ELR (cell line): ENCODE measurements around the gene CDH13.

Experiments used
- DNase-seq: peaks from one replicate; pipeline ENCODE4 v3.0.0-alpha.2; 2015; ENCODE audit warnings: low read depth

CDH13 gene

GRCh38 chr16:83513008-83513755 lies 886.4 kb downstream of the CDH13 start:
- DNase-seq: peak; percentile 87

GRCh38 chr16:83515395-83515794 lies 888.6 kb downstream of the CDH13 start:
- no peak for DNase-seq

DNA sequence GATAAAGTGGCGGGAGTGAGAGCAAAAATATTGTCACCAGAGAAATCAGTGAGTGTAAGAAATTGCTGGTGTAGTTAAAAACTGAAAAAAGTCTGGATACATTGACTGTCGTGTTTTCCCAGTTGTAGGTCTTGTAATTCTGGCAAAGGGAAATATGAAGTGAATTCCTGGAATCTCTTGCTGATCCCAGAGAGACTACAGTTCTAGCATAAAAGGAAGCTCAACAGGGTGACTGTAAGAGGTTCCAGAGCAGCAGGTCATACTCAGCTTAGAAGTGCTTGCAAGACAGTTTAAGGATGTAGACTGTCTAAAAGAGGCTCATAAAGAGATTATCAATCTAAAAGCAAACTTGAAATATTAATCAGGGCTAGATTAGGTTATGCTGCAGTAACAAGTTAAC lies 890.2 kb downstream of the CDH13 start:
- no peak for DNase-seq

GRCh38 chr16:83517398-83517797 lies 890.6 kb downstream of the CDH13 start:
- no peak for DNase-seq

DNA sequence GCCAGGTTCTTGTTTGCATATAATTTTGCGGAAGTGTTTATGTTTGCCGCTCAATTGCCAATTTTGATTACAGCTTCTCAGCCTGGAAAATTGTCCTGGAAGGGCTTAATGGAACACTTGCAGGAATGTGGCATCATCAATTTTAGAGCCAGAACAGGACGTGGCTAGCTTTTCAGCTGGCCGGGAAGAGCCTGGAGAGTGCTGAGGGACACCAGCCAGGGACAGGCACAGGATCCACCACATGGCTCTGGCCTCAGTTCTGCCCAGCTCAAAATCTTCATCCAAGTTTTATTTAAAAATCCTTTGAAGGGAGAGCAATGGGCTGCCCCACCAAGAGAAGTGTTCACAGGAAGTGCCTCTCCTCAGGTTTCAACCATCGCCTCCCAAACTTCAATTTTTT lies 893.8 kb downstream of the CDH13 start:
- no peak for DNase-seq

GRCh38 chr16:83530293-83530692 lies 903.5 kb downstream of the CDH13 start:
- peak; percentile 78 for DNase-seq

DNA sequence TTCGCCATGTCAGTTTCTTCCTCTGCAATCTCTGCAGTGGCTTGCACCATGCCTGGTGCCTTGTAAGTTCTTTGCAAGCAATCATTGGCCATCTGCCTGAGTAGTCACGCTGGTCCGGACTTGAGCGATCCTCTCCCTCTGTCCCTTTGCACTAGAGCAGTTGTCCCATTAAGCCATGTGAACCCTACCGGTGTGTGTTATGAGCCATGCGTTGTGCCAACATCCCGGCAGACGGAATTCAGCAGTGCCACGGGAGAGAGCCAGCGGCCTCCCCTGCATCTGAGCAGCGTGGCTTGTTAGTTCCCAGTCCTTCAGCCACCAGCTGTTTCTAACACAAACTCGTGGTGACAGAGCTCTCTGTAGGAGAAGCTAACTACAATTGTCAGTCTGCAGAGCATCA lies 905.9 kb downstream of the CDH13 start:
- no peak for DNase-seq

DNA sequence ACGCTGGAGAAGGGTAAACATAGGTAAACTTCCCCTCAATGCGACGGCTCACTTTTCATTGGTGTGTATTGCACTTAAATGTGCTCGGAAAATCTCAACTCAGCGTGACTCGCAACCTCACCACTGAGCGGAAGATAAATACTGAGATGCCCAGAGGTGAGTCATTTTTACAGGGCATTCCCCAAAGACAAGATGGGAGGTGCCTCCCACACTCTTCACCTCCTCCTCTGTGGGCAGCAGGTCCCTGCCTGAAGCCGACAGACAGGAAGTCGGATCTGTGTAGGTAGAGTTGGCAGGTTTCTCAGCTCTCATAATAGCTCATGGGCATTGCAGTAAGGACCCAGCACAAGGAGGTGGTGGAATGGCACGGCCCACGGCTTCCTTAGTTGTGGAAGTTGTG lies 906.4 kb downstream of the CDH13 start:
- DNase-seq: peak; percentile 86

DNA sequence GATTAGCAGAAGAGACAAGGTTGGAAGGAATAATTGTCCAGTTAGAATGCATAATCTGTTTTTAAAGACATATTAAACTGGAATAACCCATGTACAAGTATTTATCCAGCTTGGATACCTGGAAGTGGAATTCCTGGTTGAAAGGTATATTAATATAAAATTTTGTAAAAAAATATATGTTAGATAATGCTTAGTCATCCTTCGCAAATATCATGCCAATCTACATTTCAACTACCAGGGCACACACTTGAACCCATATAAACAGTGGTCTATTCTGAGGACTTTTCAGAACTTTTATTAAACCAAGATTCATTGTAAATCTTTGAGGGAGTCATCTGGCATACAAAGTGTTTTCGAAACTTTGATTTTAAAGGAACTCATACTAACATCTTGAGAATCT lies 911.9 kb downstream of the CDH13 start:
- no peak for DNase-seq

- peak; percentile 48 for DNase-seq
Observed at GRCh38 chr16:83539736-83540490, 913.1 kb downstream of the CDH13 start.

GRCh38 chr16:83541231-83541630 lies 914.5 kb downstream of the CDH13 start:
- DNase-seq: peak; percentile 5

- no peak for DNase-seq
Observed at GRCh38 chr16:83542491-83542890, 915.7 kb downstream of the CDH13 start.

DNA sequence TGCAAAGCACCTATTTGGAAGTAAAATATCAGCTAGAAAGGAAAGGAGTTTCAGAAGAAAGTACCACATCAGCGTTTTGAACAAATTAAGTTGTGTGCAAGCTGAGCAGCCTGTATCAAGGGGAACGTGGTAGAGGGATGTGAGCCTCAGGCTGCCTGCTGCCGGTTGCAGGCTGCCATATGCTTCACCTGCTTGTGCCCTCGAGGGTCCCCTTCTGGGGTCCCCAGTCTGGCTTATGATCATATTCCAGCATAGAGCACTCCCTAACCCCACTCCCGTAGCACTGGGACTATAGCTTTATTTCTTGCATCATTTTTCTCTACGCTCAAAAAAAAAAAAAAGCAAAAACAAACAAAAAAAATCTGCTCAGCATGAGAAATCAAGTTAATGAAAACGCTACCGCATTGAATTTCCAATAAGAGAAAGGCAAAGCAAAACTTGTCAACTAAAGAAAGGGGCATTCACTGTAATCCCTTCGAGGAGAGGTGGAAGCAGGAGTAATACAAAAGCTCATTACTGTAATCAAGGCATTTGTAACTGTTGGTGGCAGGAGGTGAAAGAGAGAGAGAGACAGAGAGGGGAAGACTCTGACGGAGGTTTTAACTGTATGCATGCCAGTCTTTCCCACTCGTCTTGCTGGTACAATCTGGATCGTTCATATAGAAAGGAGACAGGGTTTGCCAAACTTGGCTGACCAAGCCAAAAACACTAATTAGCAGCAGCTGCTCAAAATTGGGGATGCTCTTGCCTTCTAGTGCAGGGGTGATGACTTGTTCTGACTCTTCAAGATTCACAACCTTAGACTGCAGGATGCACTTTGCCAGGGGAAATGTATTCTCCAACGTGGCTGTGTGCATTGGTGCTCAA lies 922.8 kb downstream of the CDH13 start:
- no peak for DNase-seq

GRCh38 chr16:83550183-83550569 lies 923.4 kb downstream of the CDH13 start:
- no peak for DNase-seq

DNA sequence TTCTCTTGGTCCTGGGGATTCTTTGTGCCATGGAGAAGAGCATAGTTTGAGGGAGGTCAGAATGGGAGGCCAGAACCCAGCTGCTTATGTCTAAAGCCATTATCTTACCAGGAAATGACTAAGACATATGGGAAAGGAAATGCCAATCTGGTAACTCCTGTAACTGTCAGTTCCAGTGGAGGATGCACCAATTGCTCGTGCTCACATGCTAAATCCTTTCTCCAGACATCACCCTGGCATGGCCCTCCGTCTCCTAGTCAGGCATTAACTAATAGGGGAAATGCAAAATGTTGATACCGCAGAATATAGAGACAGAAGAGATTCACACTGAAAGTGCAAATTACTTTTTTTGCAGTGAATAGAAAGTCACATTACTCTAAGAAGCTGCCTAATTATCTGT lies 925.5 kb downstream of the CDH13 start:
- peak; percentile 82 for DNase-seq

GRCh38 chr16:83552930-83553329 lies 926.2 kb downstream of the CDH13 start:
- DNase-seq: no peak

GRCh38 chr16:83554096-83554495 lies 927.3 kb downstream of the CDH13 start:
- DNase-seq: no peak

DNA sequence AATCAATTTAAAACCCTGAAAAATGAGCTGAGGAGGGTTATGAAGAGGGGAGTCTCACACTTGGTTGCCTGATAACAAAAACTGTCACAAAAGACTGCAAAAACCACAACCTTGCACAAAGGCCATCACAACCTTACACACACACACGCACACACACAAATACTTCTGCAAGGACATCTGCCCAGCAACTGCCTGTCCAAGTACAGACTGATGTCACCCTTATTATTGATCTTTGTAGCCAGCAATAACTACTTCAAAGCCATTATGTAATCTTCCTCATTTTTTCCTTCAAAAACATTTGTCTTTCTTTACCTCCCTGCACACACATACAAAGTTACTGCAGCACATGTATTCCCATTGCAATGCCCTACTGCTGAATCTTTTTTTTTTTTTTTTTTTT lies 927.8 kb downstream of the CDH13 start:
- DNase-seq: no peak

- peak; percentile 31 for DNase-seq
Observed at GRCh38 chr16:83561876-83562275, 935.1 kb downstream of the CDH13 start.

DNA sequence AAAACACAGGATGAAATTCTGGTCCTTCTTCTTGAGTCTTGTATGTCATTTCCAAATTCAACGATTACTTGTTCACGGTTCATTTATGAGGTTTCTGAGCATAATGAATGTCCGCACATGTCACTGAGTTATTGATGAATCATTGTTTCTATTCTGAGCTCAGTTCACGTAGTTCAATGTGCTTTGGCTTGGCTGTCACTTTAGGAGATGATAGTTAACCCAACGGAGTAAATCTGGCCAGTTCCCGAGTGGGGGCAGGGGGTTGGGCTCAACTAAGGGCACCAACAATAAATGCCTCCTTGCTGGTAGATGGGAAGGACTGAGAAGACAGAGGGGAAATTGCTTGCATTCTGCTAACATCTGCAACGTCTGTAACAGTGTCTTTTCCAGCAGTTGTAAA lies 941.6 kb downstream of the CDH13 start:
- no peak for DNase-seq

- DNase-seq: peak; percentile 90
Observed at GRCh38 chr16:83574388-83574787, 947.6 kb downstream of the CDH13 start.

DNA sequence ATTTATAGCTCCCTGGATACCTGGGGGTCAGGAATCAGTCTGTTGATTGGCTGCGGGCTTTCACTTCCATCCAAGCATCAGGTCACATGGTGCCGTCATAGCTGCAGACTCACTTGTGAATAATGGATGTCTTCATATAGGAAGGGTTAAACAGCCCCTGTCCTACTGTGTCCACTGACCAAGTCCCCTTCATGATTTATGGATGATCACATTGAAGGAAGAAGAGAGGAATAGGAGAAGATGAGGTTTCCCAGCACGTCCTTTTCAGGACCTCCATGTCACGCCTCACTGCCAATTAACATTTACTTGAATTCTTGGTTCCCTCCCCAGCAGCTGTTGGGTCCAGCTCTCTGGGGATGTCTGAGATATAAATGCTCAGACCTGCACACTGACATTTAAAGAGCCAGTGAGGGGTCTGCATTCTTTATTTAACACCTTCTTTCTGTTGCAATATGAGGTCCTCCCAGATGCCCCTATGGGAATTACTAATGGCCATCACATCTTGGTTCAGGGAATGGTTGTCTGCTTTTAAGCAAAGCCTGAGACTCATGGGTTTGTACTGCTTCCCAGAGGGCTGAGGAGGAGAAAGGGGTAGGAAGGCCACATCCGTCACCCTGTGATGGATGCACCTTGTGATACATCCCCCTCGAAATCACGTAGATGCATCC lies 950.4 kb downstream of the CDH13 start:
- DNase-seq: no peak
